Measurements from ENCODE around the gene MYO1B. TPM values are rescaled to one million over a fixed set of nuclear protein-coding genes. Genes with fewer than 3 reads are reported as not detected.

The MYO1B gene
- total RNA-seq, 1 donor = 177 TPM

- no peak for DNase-seq (ENCODE audit: low read depth)
- no peak overlapping the region for H3K4me3 ChIP-seq (ENCODE audit: low read depth, low read length)
- TF ChIP-seq CTCF (IDR thresholded peaks at IDR 0.05; ENCODE audit: insufficient read depth, low read depth, low read length) = no peak
Observed at GRCh38 chr2:191432121-191432520, 186.9 kb downstream of the MYO1B start.

- TF ChIP-seq CTCF (IDR thresholded peaks at IDR 0.05; ENCODE audit: insufficient read depth, low read depth, low read length) = no peak
- H3K4me3 ChIP-seq (ENCODE audit: low read depth, low read length) = no peak overlapping the region
Observed at GRCh38 chr2:191434072-191434471, 188.9 kb downstream of the MYO1B start.

DNA sequence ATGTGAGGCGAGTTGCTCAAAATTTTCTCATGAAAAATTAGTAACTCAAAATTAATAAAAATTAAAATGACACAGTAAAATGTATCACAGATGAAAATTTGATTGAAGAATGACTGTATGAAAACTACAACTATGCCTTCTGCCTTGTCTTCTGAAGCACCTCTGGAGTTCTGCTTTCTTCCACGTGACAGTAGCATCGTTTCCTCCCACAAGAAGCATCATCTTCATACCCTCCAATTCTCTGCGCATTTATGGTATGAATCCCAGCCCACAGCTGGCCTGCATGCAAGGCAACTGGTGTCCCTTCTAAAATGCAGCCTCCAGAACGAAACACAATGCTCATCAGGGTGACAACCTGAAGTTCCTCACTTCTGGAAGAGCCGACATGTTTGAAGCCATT is 189.9 kb downstream of the MYO1B start:
- H3K4me3 ChIP-seq (ENCODE audit: low read depth, low read length) = no peak overlapping the region
- no peak for DNase-seq (ENCODE audit: low read depth)
- TF ChIP-seq CTCF (IDR thresholded peaks at IDR 0.05; ENCODE audit: insufficient read depth, low read depth, low read length) = no peak

More at GRCh38 chr2:191434072-191434471, 188.9 kb downstream of the MYO1B start:
- no peak for DNase-seq (ENCODE audit: low read depth)

- no peak for TF ChIP-seq CTCF (IDR thresholded peaks at IDR 0.05; ENCODE audit: insufficient read depth, low read depth, low read length)
- no peak overlapping the region for H3K4me3 ChIP-seq (ENCODE audit: low read depth, low read length)
- DNase-seq (ENCODE audit: low read depth) = no peak
Observed at GRCh38 chr2:191436368-191437055, 191.3 kb downstream of the MYO1B start.

DNA sequence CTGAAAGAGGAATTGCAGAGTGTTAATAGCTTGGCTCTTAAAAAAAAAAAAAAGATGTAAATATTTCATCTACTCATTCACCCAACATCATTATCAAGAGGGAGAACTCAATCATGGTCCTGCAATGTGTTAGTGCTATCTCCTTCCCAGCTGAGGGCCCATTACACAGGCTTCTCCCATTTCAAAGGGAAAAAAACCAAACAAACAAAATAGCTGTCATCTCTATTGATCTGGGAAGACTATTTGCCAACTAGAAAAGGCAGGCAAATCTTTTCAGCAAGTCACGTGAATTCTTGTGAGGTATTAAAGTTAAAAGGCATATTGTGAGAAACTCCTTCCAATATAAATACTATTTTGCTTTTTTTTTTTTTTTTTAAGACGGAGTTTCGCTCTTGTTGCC is 194.3 kb downstream of the MYO1B start:
- TF ChIP-seq CTCF (IDR thresholded peaks at IDR 0.05; ENCODE audit: insufficient read depth, low read depth, low read length) = no peak
- DNase-seq (ENCODE audit: low read depth) = no peak
- H3K4me3 ChIP-seq (ENCODE audit: low read depth, low read length) = no peak overlapping the region

DNA sequence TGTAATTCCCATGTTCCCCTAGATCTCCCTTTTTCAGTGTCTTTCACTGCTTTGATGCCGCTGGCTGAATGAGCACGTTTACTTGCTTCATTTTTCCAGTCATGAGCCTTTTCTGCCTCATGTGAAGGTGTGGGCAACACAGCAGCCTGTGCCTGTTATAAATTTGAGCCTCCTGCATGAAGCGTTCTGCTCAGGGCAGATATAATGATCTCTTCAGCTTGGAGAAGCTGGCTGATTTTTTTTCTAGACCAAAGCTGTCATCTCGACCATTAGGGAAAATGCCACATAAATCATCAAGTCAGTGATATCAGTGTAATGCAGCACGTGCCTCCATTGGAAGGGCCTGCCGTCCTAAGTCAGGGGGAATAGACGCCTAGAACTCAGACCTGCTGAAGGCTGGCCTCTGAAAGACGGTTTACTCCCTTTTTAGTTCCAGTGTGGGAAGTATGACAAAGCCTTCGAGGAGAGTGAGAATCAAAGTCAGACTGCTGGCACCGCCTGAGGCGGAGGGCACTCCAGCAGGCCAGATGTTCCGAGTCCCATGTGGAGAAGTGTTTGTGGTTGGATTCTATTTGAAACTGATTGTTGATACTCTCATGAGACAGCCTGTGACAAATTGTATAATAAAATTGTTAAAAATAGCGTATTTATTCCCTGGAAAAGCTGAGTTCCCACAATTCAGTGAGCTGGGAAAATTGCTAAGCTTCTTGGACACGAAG is 196.5 kb downstream of the MYO1B start:
- TF ChIP-seq CTCF (IDR thresholded peaks at IDR 0.05; ENCODE audit: insufficient read depth, low read depth, low read length) = no peak
- H3K4me3 ChIP-seq (ENCODE audit: low read depth, low read length) = no peak overlapping the region
- DNase-seq (ENCODE audit: low read depth) = peak; percentile 39
